Progenitor cell of endocrine pancreas (in vitro differentiated cells): ENCODE data around the gene VIT. TPM values are rescaled to one million over a fixed set of nuclear protein-coding genes. Genes with fewer than 3 reads are reported as not detected.

Source experiments
- DNase-seq: peaks from one replicate; pipeline ENCODE4 v3.0.0; 2021; ENCODE audit warnings: low spot score; ENCODE audit not compliant: unreplicated experiment
- H3K27ac Mint-ChIP-seq: 2 replicates; pipeline ENCODE4 v1.8.0; 2021; ENCODE audit warnings: mild to moderate bottlenecking, moderate library complexity, mixed read lengths
- H3K27me3 Mint-ChIP-seq: 2 replicates; pipeline ENCODE4 v1.8.0; 2021; ENCODE audit warnings: mixed read lengths
- H3K36me3 Mint-ChIP-seq: 2 replicates; pipeline ENCODE4 v1.8.0; 2022; ENCODE audit warnings: mixed read lengths; ENCODE audit not compliant: insufficient read depth
- H3K4me1 Mint-ChIP-seq: 2 replicates; pipeline ENCODE4 v1.8.0; 2021; ENCODE audit warnings: low read depth, mixed read lengths
- H3K4me3 Mint-ChIP-seq: 2 replicates; pipeline ENCODE4 v1.8.0; 2021; ENCODE audit warnings: low read depth, mild to moderate bottlenecking, moderate library complexity, mixed read lengths
- H3K9me3 Mint-ChIP-seq: 2 replicates; pipeline ENCODE4 v1.8.0; 2021; ENCODE audit warnings: low read depth, mixed read lengths
- CTCF ChIP-seq: fragments of 200-600 bp; sonication (generic); IDR thresholded peaks from one replicate; pipeline ENCODE4 v1.5.0; 2021; ENCODE audit warnings: antibody characterized with exemption, mild to moderate bottlenecking; ENCODE audit not compliant: unreplicated experiment
- total RNA-seq: library from RNA; stranded (reverse); gene quantifications from 2 replicates; pipeline ENCODE4 v1.2.1, GENCODE V29; 2021

Gene VIT
- total RNA-seq, 1 donor from 2014 or later: not detected

- no peak for TF ChIP-seq CTCF
- no peaks in the 10 kb centered on the region for H3K27me3 Mint-ChIP-seq
- H3K27ac Mint-ChIP-seq: no peak overlapping the region
- peaks cover 15% of the 10 kb centered on the region for H3K9me3 Mint-ChIP-seq
- peaks cover 7% of the 10 kb centered on the region for H3K4me1 Mint-ChIP-seq
- no peak for DNase-seq
- H3K4me3 Mint-ChIP-seq: no peak overlapping the region
- no peaks in the 10 kb centered on the region for H3K36me3 Mint-ChIP-seq
Observed at GRCh38 chr2:36677386-36677785, 19.1 kb upstream of the VIT start.

- DNase-seq: no peak
- Mint-ChIP-seq H3K27ac (no peak overlapping the region), H3K36me3 (no peaks in the 10 kb centered on the region), H3K27me3 (no peaks in the 10 kb centered on the region), H3K4me3 (no peak overlapping the region), H3K4me1 (peaks cover 7% of the 10 kb centered on the region), H3K9me3 (peaks cover 15% of the 10 kb centered on the region)
- no peak for TF ChIP-seq CTCF
Observed at GRCh38 chr2:36677996-36678605, 18.4 kb upstream of the VIT start.

GRCh38 chr2:36678856-36679255, 17.7 kb upstream of the VIT start:
- no peaks in the 10 kb centered on the region for H3K27me3 Mint-ChIP-seq
- H3K27ac Mint-ChIP-seq: no peak overlapping the region
- no peak for TF ChIP-seq CTCF
- peaks cover 7% of the 10 kb centered on the region for H3K4me1 Mint-ChIP-seq
- H3K9me3 Mint-ChIP-seq: peaks cover 15% of the 10 kb centered on the region
- no peak for DNase-seq
- no peak overlapping the region for H3K4me3 Mint-ChIP-seq
- H3K36me3 Mint-ChIP-seq: no peaks in the 10 kb centered on the region

- Mint-ChIP-seq H3K27ac (no peak overlapping the region), H3K27me3 (no peaks in the 10 kb centered on the region), H3K4me3 (no peak overlapping the region), H3K36me3 (no peaks in the 10 kb centered on the region), H3K9me3 (peaks cover 15% of the 10 kb centered on the region), H3K4me1 (peaks cover 7% of the 10 kb centered on the region)
- no peak for TF ChIP-seq CTCF
- no peak for DNase-seq
Observed at GRCh38 chr2:36680012-36680411, 16.5 kb upstream of the VIT start.

- H3K36me3 Mint-ChIP-seq: no peaks in the 10 kb centered on the region
- DNase-seq: no peak
- no peak overlapping the region for H3K4me3 Mint-ChIP-seq
- H3K9me3 Mint-ChIP-seq: peaks cover 15% of the 10 kb centered on the region
- no peaks in the 10 kb centered on the region for H3K27me3 Mint-ChIP-seq
- H3K4me1 Mint-ChIP-seq: no peaks in the 10 kb centered on the region
- TF ChIP-seq CTCF: no peak
- no peak overlapping the region for H3K27ac Mint-ChIP-seq
Observed at GRCh38 chr2:36682562-36682961, 13.9 kb upstream of the VIT start.
